GM10266 (cell line): Measurements from ENCODE around the gene PAX7.

Experiments used
- DNase-seq: peaks from one replicate; pipeline ENCODE4 v3.0.0; 2012; ENCODE audit errors: extremely low spot score
- TF ChIP-seq, protein P1 (sequence below): IDR thresholded peaks from 2 replicates; pipeline ENCODE4 v1.5.1; 2012; ENCODE audit warnings: mild to moderate bottlenecking, low read depth; ENCODE audit not compliant: control insufficient read depth, insufficient read depth; ENCODE audit errors: missing control alignments

Gene PAX7

DNA sequence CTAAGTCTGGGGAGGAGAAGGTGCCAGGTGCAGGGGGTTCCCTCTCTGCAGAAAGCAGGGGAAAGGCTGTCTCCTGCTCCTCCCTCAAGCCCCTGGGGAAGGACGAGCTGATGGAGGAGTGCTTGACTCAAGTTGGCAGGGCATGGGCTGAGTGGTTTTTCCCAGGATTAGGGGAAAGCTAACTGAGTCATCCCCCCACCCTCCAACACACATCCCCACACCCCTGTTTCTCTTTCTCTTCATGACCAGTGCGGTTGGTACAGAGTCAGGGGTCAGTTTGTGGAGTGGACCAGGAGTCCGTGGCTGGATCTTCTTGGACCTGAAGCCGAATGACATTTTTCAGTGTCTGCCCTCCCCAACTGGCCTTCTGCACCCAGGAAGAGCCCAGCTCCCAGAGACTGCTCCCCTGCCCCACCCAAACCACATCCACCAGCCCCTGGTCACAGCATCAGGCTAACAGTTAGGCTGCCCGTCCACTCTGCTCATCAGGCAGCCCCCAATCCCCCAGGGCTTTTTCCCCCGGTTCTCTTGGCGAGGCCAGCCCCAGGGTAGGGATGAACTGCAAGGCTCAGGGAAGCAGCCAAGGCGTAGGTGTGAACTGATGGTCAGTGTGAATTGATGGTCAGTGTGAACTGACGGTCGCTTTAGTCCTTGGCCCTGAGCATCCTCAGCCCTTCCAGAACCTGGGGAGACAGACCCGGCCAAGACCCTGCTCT is 81.0 kb downstream of the PAX7 start:
- TF ChIP-seq, protein P1, sequence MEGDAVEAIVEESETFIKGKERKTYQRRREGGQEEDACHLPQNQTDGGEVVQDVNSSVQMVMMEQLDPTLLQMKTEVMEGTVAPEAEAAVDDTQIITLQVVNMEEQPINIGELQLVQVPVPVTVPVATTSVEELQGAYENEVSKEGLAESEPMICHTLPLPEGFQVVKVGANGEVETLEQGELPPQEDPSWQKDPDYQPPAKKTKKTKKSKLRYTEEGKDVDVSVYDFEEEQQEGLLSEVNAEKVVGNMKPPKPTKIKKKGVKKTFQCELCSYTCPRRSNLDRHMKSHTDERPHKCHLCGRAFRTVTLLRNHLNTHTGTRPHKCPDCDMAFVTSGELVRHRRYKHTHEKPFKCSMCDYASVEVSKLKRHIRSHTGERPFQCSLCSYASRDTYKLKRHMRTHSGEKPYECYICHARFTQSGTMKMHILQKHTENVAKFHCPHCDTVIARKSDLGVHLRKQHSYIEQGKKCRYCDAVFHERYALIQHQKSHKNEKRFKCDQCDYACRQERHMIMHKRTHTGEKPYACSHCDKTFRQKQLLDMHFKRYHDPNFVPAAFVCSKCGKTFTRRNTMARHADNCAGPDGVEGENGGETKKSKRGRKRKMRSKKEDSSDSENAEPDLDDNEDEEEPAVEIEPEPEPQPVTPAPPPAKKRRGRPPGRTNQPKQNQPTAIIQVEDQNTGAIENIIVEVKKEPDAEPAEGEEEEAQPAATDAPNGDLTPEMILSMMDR = no peak

GRCh38 chr1:18712252-18712600 is 81.6 kb downstream of the PAX7 start:
- TF ChIP-seq, protein P1 = no peak
- no peak for DNase-seq

More for the DNA sequence above, 81.0 kb downstream of the PAX7 start:
- no peak for DNase-seq

DNA sequence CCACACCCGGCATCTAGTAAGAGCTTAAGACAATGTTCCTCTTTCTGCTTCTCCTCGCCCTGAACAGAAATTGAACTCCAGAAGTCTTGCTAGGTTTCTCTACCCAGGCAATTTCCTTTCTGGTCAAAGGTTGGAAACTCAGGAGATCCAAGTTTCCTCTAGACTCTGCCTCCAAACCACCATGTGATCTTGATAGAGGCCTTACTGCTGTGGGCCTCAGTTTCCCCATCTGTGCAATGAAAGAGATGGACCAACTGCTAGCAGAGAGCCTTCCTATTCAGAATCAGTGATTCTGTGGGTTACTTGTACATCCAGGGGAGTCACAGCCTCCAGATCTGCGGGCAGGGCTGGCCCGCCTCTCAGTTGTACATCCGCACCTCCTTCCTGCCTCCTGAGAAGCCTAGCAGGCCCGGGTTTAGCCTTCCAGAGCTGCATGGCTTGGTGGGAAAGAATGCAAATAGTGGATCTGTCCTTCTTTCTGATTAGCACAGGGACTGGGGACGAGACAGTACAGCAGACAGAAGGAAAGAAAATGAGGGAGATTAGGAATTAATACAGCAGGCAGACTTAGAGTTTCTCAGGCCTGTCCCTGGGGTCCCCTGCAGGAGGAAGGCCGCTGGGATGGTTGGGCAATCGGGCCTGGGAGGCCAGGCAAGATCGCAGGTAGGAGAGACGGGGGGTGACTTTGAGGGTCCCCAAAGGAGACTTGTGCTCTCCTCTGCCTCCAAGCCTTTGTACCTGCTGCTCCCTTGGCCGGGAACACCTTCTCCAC is 83.9 kb downstream of the PAX7 start:
- DNase-seq = no peak
- TF ChIP-seq, protein P1 = no peak

DNA sequence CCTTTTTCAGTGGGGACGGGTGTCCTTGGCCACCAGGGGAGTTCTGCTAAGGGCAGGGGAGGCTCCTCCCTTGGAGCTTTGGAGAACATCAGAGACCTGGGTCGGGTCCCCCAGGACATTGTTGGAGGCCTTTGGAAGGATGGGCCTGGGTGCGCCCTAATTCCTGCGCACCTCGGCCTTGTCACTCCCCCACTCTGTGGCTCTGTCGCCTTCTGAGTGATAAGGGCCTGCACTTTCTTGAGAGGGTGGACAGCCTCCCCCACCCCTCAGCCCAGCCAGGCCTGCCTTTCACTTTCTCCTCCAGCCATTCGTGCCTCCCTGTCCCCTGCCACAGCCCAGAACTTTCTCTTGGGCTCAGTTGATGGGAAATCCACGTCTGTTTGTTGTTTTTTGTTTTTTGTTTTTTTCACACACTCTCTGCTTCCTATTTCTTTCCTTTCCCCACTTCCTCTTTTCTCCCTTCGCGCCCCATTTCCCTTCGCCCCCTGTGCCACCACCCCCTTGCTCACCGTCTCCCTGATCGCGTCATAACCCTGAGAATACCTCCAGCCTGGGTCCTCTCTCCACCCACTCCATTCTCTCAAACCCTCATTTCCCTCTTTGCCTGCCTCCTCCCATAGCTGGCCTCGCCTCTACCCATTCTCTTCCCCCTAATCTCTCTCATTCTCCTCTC is 85.6 kb downstream of the PAX7 start:
- TF ChIP-seq, protein P1 = no peak
- no peak for DNase-seq

- DNase-seq = no peak
- TF ChIP-seq, protein P1 = no peak
These were observed 86.4 kb downstream of the PAX7 start for GRCh38 chr1:18716785-18717678.

DNA sequence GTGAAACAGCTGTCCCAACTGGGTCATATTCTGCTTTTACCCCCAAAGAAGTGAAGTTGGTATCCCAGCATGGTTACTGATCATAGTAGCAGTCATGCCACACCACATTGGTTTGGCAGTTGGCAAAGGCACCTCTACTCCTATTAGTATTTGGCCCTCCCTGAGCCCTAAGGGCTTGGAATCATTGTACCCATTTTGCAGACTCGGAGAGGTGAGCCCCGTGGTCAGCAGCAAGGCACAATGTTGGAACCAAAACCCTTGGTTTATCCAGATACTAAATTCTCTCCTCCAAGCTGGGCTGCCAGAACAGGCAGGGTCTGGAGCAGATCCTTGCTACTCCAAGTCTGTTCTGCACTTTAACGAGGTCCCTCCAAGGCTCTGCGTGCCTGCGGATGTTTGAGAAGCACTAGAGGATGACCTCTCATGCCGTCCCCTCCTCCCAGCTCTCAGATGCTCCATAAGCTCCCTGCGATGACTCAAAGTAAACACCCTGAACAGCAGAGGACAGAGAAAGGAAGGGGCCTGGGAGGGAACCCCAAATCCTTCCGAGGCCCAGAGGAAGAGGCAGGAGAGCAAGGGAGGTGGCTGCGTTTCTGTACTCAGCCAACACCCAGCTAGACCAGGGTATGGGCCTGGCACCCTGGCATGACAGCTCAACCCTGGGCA is 89.3 kb downstream of the PAX7 start:
- no peak for DNase-seq

More for the DNA sequence above, 89.3 kb downstream of the PAX7 start:
- TF ChIP-seq, protein P1 = no peak
